ENCODE results near the gene AMOT.

The AMOT gene

DNA sequence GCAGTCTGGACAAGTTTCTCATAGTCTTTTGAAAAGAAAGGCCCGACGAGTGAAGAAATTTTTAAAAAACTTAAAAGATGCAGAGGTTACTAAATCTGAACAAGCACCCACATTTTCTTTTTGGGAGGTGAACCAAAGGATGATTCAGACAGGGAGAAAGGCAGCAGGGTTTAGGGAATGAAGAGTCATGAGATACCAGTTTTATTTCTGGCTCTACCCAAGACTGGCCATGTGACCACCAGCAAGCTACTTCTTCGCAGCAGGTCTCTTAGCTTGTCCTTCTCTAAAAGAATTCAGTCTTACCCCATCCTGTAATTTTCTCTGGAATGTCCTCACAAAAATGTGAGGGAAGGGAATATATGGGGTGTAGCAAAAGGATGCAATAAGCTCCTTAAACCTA is 37.6 kb downstream of the AMOT start:
- no peak for DNase-seq (ENCODE audit: low read depth in 4 of 4, low spot score in 1 of 4)

DNA sequence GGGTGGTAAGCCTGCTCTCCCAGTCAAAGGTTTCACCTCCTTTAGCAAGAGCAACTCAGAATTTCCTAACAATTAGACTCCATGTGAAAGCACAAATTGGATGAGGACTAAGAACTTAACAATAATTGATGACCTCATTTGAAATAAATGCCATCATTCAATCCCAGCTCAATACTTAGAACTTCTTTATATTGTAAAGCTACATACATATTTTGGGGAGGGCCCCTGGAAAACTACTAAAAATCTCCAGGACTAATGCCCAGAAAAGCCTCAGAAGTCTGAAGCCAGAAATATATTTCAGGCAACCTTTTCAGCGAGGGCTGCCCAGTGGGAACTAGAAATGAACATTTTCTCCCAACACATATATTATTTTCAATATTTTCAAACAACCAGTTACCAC is 38.1 kb downstream of the AMOT start:
- DNase-seq (ENCODE audit: low read depth in 4 of 4, low spot score in 1 of 4) = no peak

DNA sequence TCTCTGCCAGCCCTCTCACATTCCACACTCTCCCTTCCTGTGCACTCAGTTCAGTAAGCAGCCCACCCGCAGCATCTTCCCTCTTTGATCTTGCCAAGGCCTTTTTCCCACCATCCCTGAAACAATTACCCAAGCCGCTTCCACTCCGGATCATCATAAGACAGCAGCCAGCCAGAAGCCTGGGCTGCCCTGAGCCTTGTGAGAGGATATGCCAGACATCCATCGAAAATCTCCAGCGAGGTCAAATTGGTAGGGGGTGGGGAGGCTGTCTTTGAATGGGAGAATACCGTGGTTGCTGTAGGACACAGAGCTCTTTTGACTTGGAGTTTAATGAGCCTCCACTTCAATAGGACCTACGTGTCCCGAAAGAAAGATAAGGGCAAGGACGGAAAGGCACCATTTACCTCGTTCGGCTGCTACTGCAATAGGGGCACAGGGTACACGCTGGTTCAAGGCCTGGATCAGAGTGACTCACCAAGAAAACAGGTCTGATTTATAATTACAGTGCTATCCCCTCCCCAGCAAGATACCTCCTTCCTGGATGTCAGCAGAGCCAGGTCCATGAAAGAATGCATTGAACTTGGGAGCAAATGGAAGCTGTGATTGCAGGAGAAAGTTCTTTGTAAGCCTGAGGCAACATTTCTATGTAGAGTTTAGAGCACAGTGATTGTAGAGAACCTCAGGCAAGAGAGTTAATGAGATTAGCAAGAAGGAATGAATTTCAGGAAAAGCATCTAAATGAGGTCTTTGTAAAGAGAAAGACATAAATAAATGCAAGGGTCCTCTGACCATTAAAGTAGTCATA is 39.5 kb downstream of the AMOT start:
- DNase-seq (ENCODE audit: low read depth in 4 of 4, low spot score in 1 of 4) = no peak

DNA sequence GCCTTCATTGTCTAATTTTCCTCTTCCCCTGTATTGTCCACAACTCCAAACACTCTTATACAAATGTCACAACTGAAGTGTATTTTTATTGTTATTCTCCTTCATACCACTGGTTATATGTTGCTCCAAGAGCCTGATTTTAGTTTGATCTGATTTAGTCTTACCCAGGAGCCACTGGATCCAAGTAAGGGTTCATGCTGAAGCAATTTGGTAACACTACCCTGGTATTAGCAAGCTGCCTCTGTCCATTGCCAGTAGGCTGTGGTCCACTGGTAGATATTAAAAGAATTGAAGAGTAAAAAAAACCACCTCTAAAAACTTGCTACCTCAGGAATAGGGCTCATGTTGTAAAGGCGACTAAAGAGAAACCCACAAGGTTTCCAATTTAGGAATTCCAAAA is 41.2 kb downstream of the AMOT start:
- DNase-seq (ENCODE audit: low read depth in 4 of 4, low spot score in 1 of 4) = no peak

DNA sequence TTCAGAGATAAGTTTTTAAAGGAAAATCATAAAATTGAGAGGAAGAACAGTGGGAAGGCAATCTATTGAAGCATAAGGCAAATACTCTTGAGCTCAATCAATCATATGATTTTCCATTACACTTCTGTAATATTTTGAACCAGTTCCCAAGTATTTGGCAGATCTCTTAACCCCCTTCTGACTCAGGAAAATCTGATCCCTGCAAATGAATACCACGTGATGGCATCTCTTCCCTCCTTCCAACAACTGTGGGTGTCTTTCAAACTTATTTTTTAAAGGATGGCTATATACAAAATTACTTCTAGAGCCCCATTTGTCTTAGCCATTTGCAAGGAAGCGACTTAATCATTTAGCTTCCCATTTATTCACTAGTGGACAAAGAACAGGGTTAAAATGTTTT is 41.9 kb downstream of the AMOT start:
- DNase-seq (ENCODE audit: low read depth in 4 of 4, low spot score in 1 of 4) = no peak

DNA sequence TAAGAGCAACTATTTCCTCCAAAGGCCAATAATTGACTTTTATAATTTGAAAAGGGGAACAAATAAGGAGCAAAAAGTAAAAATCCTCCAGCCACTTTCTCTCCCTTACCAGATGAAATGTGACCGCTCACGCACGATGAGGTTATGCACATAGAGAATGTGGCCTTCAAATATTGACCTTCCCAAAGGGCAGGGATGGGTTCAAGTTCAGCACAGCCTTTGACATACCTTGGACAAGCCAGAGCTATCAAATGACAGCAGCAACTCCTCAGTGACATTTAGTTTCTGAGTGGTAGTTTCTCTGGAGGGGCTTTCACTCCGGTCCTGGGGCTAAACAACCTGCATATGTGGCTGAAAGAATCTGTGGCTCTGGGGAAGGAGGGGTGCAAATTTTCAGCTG is 50.7 kb downstream of the AMOT start:
- no peak for DNase-seq (ENCODE audit: low read depth in 4 of 4, low spot score in 1 of 4)

DNA sequence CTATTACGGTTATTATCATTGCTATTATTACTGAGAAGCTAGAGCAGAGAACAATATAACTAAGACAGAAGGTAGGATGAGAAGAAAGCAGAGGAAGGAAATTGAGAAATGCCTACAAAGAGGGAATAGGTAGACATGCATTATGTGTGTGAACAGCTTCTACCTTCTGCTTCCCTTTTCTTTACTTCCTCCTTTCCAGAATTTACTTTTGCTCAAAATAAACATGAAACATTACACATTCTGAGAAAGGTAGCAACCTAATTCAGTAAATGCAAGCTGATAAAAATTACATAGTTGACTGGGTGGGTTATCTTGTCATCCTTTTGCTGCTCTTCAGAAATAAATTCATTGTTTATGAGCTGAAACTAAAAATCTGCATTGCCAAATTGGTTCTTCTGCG is 54.6 kb downstream of the AMOT start:
- no peak for DNase-seq (ENCODE audit: low read depth in 4 of 4, low spot score in 1 of 4)

DNA sequence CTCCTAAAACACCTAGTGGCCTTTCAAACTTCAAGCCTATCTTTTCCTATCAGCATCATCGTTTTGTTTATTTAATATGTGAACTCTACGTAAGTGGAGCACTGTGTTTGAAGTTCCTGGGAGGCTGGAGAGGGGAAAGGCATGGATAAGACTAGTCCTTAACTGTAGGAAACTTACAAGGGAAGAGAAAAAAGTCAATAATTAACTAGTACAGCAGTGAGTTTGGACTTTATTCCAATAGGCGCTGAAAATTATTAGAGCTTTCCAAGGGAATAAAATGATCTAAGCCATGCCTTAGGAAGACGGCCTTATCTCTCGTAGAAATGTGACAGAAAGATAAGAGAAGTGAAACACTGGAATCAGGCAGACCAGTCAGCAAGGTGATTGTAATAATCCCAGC is 55.3 kb downstream of the AMOT start:
- DNase-seq (ENCODE audit: low read depth in 4 of 4, low spot score in 1 of 4) = no peak

DNA sequence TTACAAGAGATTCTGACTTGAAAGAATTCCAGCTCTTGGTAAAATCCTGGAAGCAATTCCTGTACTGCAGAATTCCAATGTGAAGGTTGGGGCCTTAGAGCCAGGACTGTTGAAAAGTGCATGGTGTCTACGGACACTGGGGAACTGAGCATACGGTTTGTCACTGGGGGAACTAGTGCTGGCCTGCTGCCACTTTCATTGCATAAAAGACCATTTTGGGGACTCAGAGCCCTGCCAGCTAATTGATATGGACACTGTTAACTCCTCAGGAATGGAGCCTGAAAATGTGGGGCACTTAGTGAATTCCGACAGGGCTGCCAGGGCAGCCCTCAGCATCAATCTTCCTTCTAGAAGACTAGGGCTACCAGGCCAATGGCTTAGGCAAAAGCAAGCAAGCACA is 55.9 kb downstream of the AMOT start:
- DNase-seq (ENCODE audit: low read depth in 4 of 4, low spot score in 1 of 4) = no peak

DNA sequence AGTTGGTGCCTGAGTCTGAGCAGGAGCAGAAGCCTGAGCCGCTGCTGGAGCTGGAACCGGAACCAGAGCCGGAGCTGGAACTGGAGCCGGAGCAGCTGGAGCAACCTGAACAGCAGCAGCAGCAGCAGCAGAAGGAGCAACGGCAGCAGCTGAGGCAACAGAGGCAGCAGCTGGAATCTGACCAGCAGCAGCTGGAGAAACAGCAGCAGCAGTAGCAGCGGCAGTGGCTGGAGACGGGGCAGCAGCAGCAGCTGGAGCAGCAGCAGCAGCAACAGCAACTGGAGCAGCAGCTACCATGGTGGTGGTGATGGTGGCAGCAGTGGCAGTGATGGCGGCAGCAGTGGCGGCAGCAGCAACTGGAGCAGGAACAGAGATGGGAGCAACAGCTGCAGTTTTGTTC is 61.5 kb downstream of the AMOT start:
- DNase-seq (ENCODE audit: low read depth in 4 of 4, low spot score in 1 of 4) = no peak

DNA sequence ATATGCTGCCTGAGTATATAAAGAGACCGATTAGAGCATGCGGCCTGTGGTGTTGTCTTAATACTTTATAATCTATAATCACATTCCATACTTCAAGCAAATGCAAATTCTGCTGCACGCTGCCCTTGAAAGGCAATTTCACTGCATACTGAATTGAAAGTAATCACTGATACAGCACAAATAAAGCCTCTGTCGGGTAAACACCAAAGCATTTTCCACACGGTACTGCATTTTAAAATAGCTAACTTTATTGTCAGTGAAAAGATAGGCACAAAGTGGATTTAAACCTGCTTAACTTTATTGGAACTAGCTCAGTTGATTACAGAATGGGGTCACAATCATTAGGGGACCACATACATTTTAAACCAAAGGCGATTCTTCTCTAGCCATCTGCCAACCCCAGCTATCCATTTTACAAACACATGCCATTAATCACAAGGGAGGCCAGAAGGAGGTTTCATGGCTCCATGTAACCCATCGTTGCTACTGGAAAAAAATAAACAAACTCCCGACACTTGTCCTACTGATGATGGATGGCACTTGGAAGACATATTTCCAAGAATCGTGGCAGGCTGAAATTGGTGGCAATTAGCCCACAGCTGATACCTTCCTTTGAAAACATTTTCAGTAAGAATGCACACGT is 65.9 kb downstream of the AMOT start:
- no peak for DNase-seq (ENCODE audit: low read depth in 4 of 4, low spot score in 1 of 4)

DNA sequence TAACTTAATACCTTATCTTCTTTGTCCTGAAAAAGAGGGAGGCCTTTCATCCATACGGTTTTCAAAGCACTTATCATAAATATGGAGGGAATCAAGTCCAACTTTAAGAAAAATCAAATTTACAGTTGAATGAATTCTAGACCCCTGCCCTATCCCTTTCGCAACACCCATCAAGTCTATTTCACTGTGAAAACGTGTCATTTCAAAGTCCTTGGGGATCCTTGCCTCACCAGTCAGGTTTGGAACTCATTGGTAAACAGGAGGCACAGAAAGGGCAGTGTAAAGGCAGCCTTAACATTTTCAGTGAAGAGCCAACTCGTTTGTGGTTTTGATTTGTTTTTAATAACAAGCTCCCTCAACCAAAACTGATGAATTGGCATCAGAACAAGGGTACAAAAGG is 66.5 kb downstream of the AMOT start:
- DNase-seq (ENCODE audit: low read depth in 4 of 4, low spot score in 1 of 4) = no peak

DNA sequence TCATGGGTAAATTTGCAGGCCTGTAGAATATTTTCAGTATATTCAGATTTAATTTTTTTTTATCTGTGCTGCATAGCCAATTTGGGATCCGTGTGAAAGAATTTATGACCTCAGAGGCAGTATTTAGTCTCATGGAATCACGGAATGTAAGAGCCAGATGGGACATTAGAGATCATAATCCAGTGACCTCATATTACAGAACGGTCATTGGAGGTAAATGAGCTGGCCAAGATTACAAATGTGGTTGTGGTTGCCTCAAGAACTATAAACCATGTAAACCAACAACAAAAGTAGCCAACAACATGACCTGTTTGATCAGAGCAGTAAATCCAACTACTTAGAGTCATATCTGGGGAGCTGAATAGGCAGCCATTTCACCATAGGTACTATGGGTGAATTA is 71.6 kb downstream of the AMOT start:
- DNase-seq (ENCODE audit: low read depth in 4 of 4, low spot score in 1 of 4) = no peak

DNA sequence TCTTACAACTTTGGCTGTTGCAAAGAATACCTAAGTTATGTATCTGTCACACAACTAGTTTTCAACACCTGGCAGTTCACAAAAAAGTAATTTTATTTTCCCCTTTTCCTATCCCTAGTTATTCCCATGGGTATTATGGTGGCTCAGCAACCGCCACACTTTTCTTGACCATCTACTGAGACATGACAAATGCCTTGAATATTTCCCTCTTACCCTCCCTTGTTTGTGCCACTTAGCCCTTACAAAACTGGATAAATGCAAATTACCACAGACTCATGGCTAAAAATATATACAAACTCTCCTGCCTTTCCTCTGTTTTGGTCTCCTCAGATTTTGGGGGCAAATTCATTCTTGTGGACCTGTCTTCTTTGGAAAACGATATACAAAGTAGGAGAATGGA is 72.1 kb downstream of the AMOT start:
- no peak for DNase-seq (ENCODE audit: low read depth in 4 of 4, low spot score in 1 of 4)

DNA sequence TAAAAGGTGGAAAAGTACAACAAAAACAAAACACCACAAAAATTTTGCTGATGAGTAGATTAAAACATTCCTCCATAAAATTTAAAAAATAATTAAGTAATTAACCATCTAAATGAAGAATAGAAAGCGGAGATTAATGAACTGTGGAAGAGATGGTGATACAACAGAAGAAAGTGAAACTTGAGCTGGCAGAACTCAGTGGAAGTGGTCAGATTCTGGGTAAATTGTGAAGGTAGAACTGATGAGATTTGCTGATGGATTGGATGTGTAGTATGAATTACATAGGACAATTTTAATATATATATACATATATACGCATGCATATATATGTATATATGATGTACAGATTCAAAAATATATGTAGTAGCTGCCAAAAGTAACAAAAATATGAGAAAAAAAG is 73.9 kb downstream of the AMOT start:
- DNase-seq (ENCODE audit: low read depth in 4 of 4, low spot score in 1 of 4) = no peak

DNA sequence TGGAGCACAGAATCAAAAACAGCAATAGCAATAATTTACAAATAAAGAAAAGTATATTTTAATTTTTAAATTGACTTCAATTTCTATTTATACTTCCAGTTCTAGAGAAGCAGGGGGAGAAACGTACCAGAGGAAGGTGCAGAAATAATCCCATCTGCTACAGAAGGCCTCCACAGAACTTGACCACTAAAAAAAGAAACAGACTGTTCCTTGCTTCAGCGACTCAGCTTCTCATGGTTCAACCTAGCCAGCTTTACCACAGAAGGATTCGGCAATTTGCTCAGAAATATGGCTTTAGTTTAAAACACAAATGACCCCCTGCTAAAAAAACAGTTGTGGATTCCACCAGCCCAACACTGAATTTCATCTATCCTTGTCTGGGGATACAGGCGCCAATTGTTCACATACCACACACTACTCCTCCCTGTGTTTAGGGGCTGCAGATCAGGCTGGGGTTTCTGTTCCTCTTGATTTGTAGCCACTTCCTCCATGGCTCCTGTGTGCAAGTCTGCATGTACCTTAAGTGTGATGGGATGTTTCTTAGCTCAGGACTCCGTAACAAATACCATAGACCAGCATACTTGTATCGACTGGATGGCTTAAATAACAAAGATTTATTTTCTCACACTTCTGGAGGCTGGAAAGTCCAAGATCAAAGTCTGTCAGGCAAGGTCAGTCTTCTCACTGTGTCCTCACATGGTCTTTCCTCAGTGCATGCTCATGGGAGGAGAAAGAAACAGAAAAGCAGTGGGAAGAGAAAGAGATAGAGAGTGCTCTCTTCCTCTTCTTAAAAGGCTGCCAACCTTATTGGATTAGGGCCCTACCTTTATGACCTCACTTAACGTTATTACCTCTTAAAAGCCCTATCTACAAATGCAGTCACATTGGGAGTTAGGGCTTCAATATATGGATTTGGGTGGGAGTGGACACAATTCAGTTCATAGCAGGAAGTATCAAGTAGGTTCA is 79.1 kb downstream of the AMOT start:
- no peak for DNase-seq (ENCODE audit: low read depth in 4 of 4, low spot score in 1 of 4)

DNA sequence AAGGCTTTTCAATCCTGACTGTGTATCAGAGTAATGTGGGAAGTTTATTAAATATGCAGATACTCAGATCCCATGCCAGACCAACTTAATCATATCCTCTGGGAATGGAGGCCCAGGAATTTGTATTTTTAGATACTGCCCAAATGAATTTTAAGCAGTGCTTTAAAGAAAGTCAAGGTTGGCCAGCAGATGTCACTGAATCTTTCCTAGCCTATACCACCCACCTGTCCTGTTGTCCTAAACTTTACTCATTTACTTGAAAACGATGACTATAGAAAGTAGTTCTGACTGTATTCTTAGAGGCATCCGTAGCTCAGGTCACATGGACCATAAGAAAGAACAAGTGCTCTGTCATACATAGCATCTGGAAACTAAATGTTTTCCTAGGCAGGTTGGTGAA is 79.9 kb downstream of the AMOT start:
- no peak for DNase-seq (ENCODE audit: low read depth in 4 of 4, low spot score in 1 of 4)

DNA sequence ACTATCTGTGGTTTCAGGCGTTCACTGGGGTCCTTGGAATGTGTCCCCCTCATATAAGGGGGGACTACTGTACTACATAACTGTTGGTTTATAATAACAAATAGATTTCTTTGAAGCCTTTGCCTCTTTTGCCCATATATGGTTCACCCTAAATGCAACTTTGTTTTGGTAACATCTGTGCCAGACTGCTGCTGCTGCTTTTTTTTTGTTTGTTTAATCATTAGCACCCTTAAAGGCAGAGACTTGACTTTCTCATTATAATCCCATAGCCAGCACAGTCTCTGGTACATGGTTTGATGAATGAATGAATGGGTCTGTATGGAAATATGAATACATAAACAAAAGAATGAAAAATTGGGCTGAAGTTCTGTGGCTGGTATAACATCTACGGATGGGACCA is 80.7 kb downstream of the AMOT start:
- no peak for DNase-seq (ENCODE audit: low read depth in 4 of 4, low spot score in 1 of 4)

DNA sequence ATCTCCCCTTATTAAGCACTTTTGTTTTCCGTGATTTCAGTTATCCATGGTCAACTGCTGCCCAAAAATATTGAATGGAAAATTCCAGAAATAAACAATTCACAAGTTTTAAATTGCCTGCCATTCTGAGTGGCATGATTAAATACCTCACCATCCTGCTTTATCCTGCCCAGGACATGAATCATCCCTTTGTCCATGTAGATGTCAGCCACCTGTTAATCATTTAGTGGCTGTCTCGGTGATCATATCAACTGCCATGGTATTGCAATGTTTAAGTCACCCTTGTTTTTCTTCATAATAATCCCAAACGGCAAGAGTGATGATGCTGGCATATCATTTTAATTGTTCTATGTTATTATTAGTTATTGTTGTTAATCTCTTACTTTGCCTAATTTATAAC is 81.1 kb downstream of the AMOT start:
- DNase-seq (ENCODE audit: low read depth in 4 of 4, low spot score in 1 of 4) = no peak

DNA sequence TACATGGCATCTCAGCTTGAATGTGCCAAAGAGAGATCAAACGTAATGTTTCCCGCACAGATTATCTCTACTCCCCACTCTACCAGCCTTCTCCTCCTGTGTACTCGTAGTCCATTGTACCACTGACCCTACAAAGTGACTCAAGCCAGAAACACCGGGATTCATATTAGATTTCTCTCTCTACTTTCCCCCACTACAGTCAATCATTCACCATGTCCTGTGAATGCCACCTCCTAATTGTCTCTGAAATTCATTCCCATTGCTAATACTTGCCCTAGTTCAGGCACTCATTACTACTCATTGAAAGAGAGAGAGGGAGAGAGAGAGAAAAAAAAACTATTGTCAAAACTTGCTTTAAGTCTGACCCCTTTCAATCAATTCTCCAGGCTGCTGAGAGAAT is 82.7 kb downstream of the AMOT start:
- DNase-seq (ENCODE audit: low read depth in 4 of 4, low spot score in 1 of 4) = no peak

DNA sequence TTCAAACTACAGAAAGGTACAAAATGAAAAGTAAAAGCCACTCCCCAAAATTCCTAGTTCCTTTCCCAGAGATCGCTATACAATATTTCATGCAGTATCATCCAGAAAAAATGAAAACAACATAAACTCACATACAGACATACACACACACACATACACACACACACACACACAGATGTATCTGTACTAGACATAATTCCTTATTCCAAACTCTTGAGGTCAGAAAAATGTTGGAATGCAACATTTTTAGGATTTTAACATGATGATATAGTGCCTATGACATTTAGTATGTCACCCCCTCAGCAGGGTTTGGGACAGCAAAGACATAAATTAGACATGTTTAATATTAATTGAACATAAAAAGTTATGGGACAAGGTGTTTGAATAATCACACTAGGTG is 87.5 kb downstream of the AMOT start:
- no peak for DNase-seq (ENCODE audit: low read depth in 4 of 4, low spot score in 1 of 4)

DNA sequence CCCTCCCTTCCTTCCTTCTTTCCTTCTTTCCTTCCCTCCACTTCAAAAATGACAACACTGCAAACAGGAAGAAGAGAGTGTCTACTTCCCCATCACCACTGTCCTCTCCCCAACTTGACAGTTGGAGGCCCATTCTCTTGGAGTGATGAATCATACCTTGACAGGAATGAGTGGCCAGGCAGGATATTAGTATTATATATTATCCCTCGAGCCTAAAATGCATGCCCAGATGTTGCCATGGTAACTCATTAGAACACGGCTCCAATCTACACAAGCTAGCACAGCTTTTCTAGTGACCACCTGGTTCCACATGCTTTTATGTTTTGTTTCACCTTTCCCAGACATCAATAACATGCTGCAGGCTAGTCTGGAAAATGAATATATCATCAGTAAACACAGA is 89.6 kb downstream of the AMOT start:
- DNase-seq (ENCODE audit: low read depth in 4 of 4, low spot score in 1 of 4) = no peak

Measured in stimulated activated CD4-positive, alpha-beta T cell treated with anti-CD3 and anti-CD28 coated beads, Interleukin-1b, Interleukin-23, amount 100 ng/mL, for 24 hours (primary cell).